ENCODE results near the gene NAA60. TPM values are rescaled to one million over a fixed set of nuclear protein-coding genes. Genes with fewer than 3 reads are reported as not detected.
"Not testable (repeated sequence)": the region's sequence is repeated elsewhere in the genome, so short reads cannot be mapped to it uniquely, and the experiment has no call there.

The NAA60 gene
- total and polyA plus RNA-seq, 2 experiments from 2014 or later = 11.2 to 49.4 TPM

DNA sequence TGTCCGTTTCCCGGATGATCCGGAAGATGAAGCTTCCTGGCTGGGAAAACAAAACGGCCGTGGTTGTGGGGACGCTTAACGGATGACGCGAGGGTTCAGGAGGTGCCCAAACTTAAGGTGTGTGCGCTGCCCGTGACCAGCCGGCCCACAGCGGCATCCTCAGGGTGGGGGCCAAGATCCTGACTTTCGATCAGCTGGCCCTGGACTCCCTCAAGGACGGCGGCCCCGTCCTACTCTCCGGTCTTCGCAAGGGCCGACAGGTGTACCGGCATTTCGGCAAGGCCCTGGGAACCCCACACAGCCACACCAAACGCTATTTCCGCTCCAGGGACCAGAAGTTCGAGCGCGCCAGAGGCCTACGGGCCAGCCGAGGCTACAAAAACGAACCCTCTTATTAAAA, 52.9 kb downstream of the NAA60 start:
- Histone ChIP-seq H3K79me2 (ENCODE audit: insufficient read depth) (no peaks in the 10 kb centered on the region; the same call in 1 of the 2 replicates), H3K9me2 (ENCODE audit: insufficient read depth) (no peaks in the 10 kb centered on the region), H3K27ac (no peak overlapping the region), H3K36me3 (ENCODE audit: low read depth) (no peaks in the 10 kb centered on the region), H3K9ac (no peak overlapping the region), H3F3A (ENCODE audit: insufficient read depth) (peaks cover 3% of the 10 kb centered on the region; the same call in 1 of the 2 replicates), H3K4me1 (ENCODE audit: insufficient read depth) (no peaks in the 10 kb centered on the region), H2AFZ (no peak overlapping the region), H3K27me3 (replicated peaks; ENCODE audit: insufficient read depth) (no peaks in the 10 kb centered on the region), H3K4me2 (ENCODE audit: unreplicated experiment) (no peak overlapping the region), H4K20me1 (ENCODE audit: insufficient read depth) (no peaks in the 10 kb centered on the region), H3K4me3 (no peak overlapping the region), H3K9me3 (ENCODE audit: low read depth) (no peaks in the 10 kb centered on the region)
- TF ChIP-seq EZH2 (IDR thresholded peaks at IDR 0.05; ENCODE audit: insufficient read depth, poor library complexity, severe bottlenecking) (no peak), EZH2phosphoT487 (IDR thresholded peaks at IDR 0.05; ENCODE audit: insufficient read depth, low read depth) (no peak)
- WGBS, 2 experiments (ENCODE audit: low coverage in 1 of 2, low lambda C conversion rate in 2 of 2, missing lambda C conversion rate in 2 of 2) = 94 to 95% methylated on average over 30 of the region's 30 CpGs
- in situ Hi-C loops (cut with MboI) = no loop called here
- no peak for DNase-seq

- Histone ChIP-seq H2AFZ (no peak overlapping the region), H3K27me3 (replicated peaks; ENCODE audit: insufficient read depth) (no peaks in the 10 kb centered on the region), H3K9ac (no peak overlapping the region), H3F3A (ENCODE audit: insufficient read depth) (peaks cover 7% of the 10 kb centered on the region; the same call in 1 of the 2 replicates), H3K9me3 (ENCODE audit: low read depth) (no peaks in the 10 kb centered on the region), H3K27ac (no peak overlapping the region), H3K4me1 (ENCODE audit: insufficient read depth) (peaks cover 3% of the 10 kb centered on the region; the same call in 1 of the 2 replicates), H3K4me3 (no peak overlapping the region), H3K9me2 (ENCODE audit: insufficient read depth) (no peaks in the 10 kb centered on the region), H4K20me1 (ENCODE audit: insufficient read depth) (no peaks in the 10 kb centered on the region), H3K4me2 (ENCODE audit: unreplicated experiment) (no peak overlapping the region), H3K79me2 (ENCODE audit: insufficient read depth) (peaks cover 14% of the 10 kb centered on the region), H3K36me3 (ENCODE audit: low read depth) (no peaks in the 10 kb centered on the region)
- WGBS, 2 experiments (ENCODE audit: low coverage in 1 of 2, low lambda C conversion rate in 2 of 2, missing lambda C conversion rate in 2 of 2) = 93 to 96% methylated on average over 4 of the region's 4 CpGs
- TF ChIP-seq EZH2phosphoT487 (IDR thresholded peaks at IDR 0.05; ENCODE audit: insufficient read depth, low read depth) (no peak), EZH2 (IDR thresholded peaks at IDR 0.05; ENCODE audit: insufficient read depth, poor library complexity, severe bottlenecking) (no peak)
- no peak for DNase-seq
- in situ Hi-C loops (cut with MboI) = no loop called here
Observed at GRCh38 chr16:3497771-3498170, 54.3 kb downstream of the NAA60 start.

- no peak overlapping the region for H3K27ac ChIP-seq
- no peaks in the 10 kb centered on the region for H3K9me2 ChIP-seq (ENCODE audit: insufficient read depth)
- in situ Hi-C loops (cut with MboI) = no loop called here
Observed at GRCh38 chr16:3498988-3499387, 55.5 kb downstream of the NAA60 start.

DNA sequence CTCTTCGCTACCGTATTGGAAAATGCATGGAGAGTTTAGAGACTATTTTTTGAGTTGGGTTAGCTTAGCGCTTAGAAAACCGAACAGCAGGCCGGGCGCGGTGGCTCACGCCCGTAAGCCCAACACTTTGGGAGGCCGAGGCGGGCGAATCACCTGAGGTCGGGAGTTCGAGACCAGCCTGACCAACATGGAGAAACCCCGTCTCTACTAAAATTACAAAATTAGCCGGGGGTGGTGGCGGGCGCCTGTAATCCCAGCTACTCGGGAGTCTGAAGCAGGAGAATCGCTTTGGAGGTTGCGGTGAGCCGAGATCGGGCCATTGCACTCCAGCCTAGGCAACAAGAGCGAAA, 57.9 kb downstream of the NAA60 start:
- in situ Hi-C loops (cut with MboI); H3K4me1 ChIP-seq (ENCODE audit: insufficient read depth): not testable (repeated sequence)
- WGBS, 2 experiments (ENCODE audit: low coverage in 1 of 2, low lambda C conversion rate in 2 of 2, missing lambda C conversion rate in 2 of 2) = 18 to 21% methylated on average over 24 of the region's 24 CpGs

More at GRCh38 chr16:3498988-3499387, 55.5 kb downstream of the NAA60 start:
- Histone ChIP-seq H3K9ac (no peak overlapping the region), H3K9me3 (ENCODE audit: low read depth) (no peaks in the 10 kb centered on the region), H4K20me1 (ENCODE audit: insufficient read depth) (no peaks in the 10 kb centered on the region), H3F3A (ENCODE audit: insufficient read depth) (peaks cover 7% of the 10 kb centered on the region; the same call in 1 of the 2 replicates), H3K4me3 (no peak overlapping the region), H3K36me3 (ENCODE audit: low read depth) (no peaks in the 10 kb centered on the region), H2AFZ (no peak overlapping the region), H3K79me2 (ENCODE audit: insufficient read depth) (peaks cover 26% of the 10 kb centered on the region), H3K4me2 (ENCODE audit: unreplicated experiment) (no peak overlapping the region), H3K4me1 (ENCODE audit: insufficient read depth) (peaks cover 3% of the 10 kb centered on the region; the same call in 1 of the 2 replicates), H3K27me3 (replicated peaks; ENCODE audit: insufficient read depth) (no peaks in the 10 kb centered on the region)
- TF ChIP-seq EZH2phosphoT487 (IDR thresholded peaks at IDR 0.05; ENCODE audit: insufficient read depth, low read depth) (no peak), EZH2 (IDR thresholded peaks at IDR 0.05; ENCODE audit: insufficient read depth, poor library complexity, severe bottlenecking) (no peak)
- 95 to 99% methylated on average over 16 of the region's 16 CpGs for whole genome bisulfite sequencing, 2 experiments (ENCODE audit: low coverage in 1 of 2, low lambda C conversion rate in 2 of 2, missing lambda C conversion rate in 2 of 2)
- DNase-seq = no peak

More for the DNA sequence above, 57.9 kb downstream of the NAA60 start:
- DNase-seq; H3F3A ChIP-seq (ENCODE audit: insufficient read depth); H3K27me3 ChIP-seq (replicated peaks; ENCODE audit: insufficient read depth); H4K20me1 ChIP-seq (ENCODE audit: insufficient read depth); H3K9me2 ChIP-seq (ENCODE audit: insufficient read depth); H3K36me3 ChIP-seq (ENCODE audit: low read depth); H3K9me3 ChIP-seq (ENCODE audit: low read depth): not testable (repeated sequence)
- H2AFZ ChIP-seq = peak overlapping the region; percentile 89
- peak overlapping the region; percentile 97 for H3K4me2 ChIP-seq (ENCODE audit: unreplicated experiment)
- H3K4me3 ChIP-seq = peak overlapping the region; percentile 94
- H3K79me2 ChIP-seq (ENCODE audit: insufficient read depth) = peaks cover 41% of the 10 kb centered on the region
- peak overlapping the region; percentile 88 for H3K27ac ChIP-seq
- H3K9ac ChIP-seq = peak overlapping the region; percentile 91
